Activated B cell treated with CpG ODN at 0.5 μM for 24 hours (primary cell): ENCODE results near the gene PFN1. TPM values are rescaled to one million over a fixed set of nuclear protein-coding genes. Genes with fewer than 3 reads are reported as not detected.

Source experiments
- ATAC-seq: fragments of 200-7000 bp; cut with Tn5 transposase; one replicate; pipeline ENCODE4 v1.10.0; 2021; ENCODE audit warnings: low read depth, mild to moderate bottlenecking, moderate library complexity
- CTCF ChIA-PET: fragments of 350-600 bp; sonication (Branson Sonifier 250); formaldehyde crosslinking; loops from one replicate; lab custom pipeline; 2021; ENCODE audit warnings: antibody characterized with exemption; lab: Charles Lee
- POLR2A ChIA-PET: fragments of 350-600 bp; sonication (Branson Sonifier 250); formaldehyde crosslinking; loops from one replicate; lab custom pipeline; 2021; ENCODE audit warnings: antibody characterized with exemption; lab: Charles Lee
- DNase-seq: peaks from one replicate; pipeline ENCODE4 v3.0.0; 2022
- H3K27ac Mint-ChIP-seq: one replicate; pipeline ENCODE4 v1.8.0; 2020; ENCODE audit warnings: mixed read lengths
- H3K27me3 Mint-ChIP-seq: one replicate; pipeline ENCODE4 v1.8.0; 2021; ENCODE audit warnings: mixed read lengths
- H3K36me3 Mint-ChIP-seq: one replicate; pipeline ENCODE4 v1.8.0; 2021; ENCODE audit warnings: low read depth, mixed read lengths
- H3K4me1 Mint-ChIP-seq: one replicate; pipeline ENCODE4 v1.8.0; 2021; ENCODE audit warnings: mixed read lengths
- H3K4me3 Mint-ChIP-seq: one replicate; pipeline ENCODE4 v1.8.0; 2020; ENCODE audit warnings: mild to moderate bottlenecking, mixed read lengths
- H3K9me3 Mint-ChIP-seq: one replicate; pipeline ENCODE4 v1.8.0; 2020; ENCODE audit warnings: mixed read lengths
- CTCF ChIP-seq: fragments of 200-600 bp; IDR thresholded peaks from one replicate; pipeline ENCODE4 v1.8.0; 2022; ENCODE audit warnings: antibody characterized with exemption, mild to moderate bottlenecking
- intact Hi-C: fragments of 100-400 bp; cut with micrococcal nuclease; formaldehyde crosslinking; loops from one replicate; pipeline ENCODE4 v1.15.1; 2024
- total RNA-seq: library from RNA; stranded (reverse); gene quantifications from 2 replicates; pipeline ENCODE4 v1.2.3, GENCODE V29; 2022

The PFN1 gene
- total RNA-seq, 1 donor from 2014 or later, result 1,072 TPM

DNA sequence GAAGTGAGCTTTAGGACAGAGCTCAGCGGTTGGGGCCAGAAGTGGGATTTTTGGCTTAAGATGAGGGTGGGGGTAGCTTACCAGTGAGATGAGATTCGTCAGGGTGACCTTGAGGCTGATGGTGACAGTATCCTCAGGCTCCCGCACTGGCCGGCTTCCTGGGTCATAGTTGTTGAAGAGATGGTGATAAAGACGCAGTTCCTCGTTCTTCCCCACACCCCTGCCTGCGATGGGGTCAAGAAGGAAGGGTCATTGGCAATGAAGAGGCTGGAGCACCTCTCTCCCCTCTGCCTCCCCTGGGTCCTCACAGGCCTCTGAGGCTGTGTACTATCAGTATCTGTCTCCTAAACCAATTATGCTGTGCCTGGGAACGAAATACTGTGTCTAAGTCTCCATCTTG lies 45.8 kb downstream of the PFN1 start:
- Mint-ChIP-seq H3K27ac (peak overlapping the region; percentile 73), H3K27me3 (peaks cover 2% of the 10 kb centered on the region), H3K4me1 (peaks cover 47% of the 10 kb centered on the region), H3K9me3 (no peaks in the 10 kb centered on the region), H3K4me3 (peak overlapping the region; percentile 49), H3K36me3 (no peaks in the 10 kb centered on the region)
- ChIA-PET POLR2A (interaction anchor here (0.8 to 4.7 kb wide), 3 partner anchors 37 to 64 kb away, joined by 3 to 26 read pairs (median 8); partner anchors contain the start of genes PFN1, RNF167 and SLC25A11), CTCF (interaction anchor here (0.6 to 2.0 kb wide), 2 partner anchors 35 to 85 kb away, joined by 6 to 10 read pairs; partner anchors contain the start of gene CAMTA2)
- TF ChIP-seq CTCF, result no peak
- no peak for ATAC-seq
- no peak for DNase-seq
- intact Hi-C loops, result loop anchor here (5.0 kb wide), 2 partner anchors 175 to 335 kb away; partner anchors contain the start of gene ZFP3

DNA sequence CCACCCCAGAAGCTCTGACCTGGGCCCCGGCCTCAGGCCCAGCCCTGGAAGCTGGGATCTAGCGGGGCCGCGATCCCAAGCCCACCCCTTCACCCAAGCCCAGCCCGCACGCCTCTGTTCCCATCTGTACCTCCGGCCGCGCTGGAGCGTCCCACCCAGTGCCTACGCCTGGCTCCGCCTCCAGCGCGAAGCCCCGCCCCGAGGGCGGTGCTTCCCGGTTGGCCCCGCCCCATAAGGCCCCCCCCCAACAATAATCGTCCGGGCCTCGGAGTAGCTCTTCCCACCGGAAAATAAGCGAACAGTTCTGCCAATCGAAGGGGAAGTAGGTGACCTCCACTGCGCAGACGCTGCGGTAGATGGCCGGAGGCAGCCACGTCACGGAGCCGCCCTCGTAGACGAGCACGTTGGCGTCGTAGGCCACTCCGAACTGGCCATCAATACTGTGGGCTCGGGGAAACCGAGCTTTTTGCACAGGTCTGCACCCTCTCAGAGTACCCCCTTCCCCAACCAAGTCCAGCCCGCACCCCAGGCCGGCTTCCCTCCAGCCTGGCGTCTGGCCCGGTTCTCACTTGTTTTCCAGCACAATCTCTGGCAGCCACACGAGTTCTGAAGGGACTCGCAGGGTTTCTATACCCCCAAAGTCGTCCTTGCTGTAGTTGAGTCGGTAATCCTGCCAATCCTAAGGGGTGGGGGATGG lies 46.5 kb downstream of the PFN1 start:
- ChIA-PET CTCF (interaction anchor here (0.6 to 2.0 kb wide), 3 partner anchors 34 to 160 kb away, joined by 3 to 10 read pairs (median 6); partner anchors contain the start of gene CAMTA2), POLR2A (interaction anchor here (0.6 to 4.7 kb wide), 5 partner anchors 13 to 191 kb away, joined by 5 to 26 read pairs (median 8); partner anchors contain the start of genes ARRB2, RNF167 and SLC25A11)
- intact Hi-C loops, result loop anchor here (5.0 kb wide), 2 partner anchors 176 to 334 kb away; partner anchors contain the start of gene ZFP3
- Mint-ChIP-seq H3K4me3 (peak overlapping the region; percentile 15), H3K27ac (peak overlapping the region; percentile 46), H3K4me1 (peaks cover 47% of the 10 kb centered on the region), H3K9me3 (no peaks in the 10 kb centered on the region), H3K27me3 (peaks cover under 1% of the 10 kb centered on the region), H3K36me3 (peaks cover 6% of the 10 kb centered on the region)
- no peak for ATAC-seq
- no peak for TF ChIP-seq CTCF
- DNase-seq, result no peak

DNA sequence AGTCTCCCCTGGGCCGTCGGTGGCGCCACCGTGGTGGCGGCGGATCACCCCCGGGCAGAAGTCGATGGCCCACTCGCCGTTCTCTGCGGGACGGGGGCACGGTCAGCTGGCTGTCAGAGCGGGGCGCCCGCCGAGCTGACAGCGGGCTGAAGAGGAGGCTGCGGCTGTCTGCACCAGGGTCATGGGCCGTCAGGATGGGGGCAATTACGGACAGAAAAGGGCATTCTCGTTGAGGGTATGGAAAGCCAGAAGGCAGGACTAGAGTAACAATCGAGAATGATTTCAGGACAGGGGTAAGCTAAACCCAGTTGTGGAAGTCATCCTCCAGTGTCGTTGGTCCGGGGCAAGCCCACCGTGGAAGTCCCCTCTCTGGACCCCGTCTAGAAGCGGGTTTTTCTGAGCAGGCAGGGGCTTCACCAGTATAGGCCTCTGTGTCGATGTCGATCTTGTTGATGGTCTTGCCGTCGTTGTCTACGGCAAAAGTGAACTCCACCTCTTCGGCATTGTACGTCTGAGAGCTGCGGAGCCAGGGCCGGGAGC lies 47.2 kb downstream of the PFN1 start:
- Mint-ChIP-seq H3K9me3 (no peaks in the 10 kb centered on the region), H3K27ac (peak overlapping the region; percentile 50), H3K4me1 (peaks cover 47% of the 10 kb centered on the region), H3K4me3 (peak overlapping the region; percentile 87), H3K27me3 (no peaks in the 10 kb centered on the region), H3K36me3 (peaks cover 10% of the 10 kb centered on the region)
- ChIA-PET POLR2A (interaction anchor here (2.4 to 4.7 kb wide), 3 partner anchors 39 to 190 kb away, joined by 8 to 26 read pairs (median 10); partner anchors contain the start of genes ARRB2, RNF167 and SLC25A11), CTCF (interaction anchor here (1.5 kb wide), 1 partner anchor 161 kb away, joined by 3 read pairs; no protein-coding TSS in a partner anchor)
- TF ChIP-seq CTCF, result no peak
- intact Hi-C loops, result loop anchor here (5.0 kb wide), 2 partner anchors 176 to 334 kb away; partner anchors contain the start of gene ZFP3
- ATAC-seq (no peak), DNase-seq (no peak)

GRCh38 chr17:4900231-4901107 lies 47.9 kb downstream of the PFN1 start:
- H3K27ac Mint-ChIP-seq, result peak overlapping the region; percentile 50
- POLR2A ChIA-PET, result interaction anchor here (1.0 to 4.7 kb wide), 6 partner anchors 39 to 190 kb away, joined by 3 to 26 read pairs (median 9); partner anchors contain the start of genes ARRB2, RNF167, SLC25A11 and SPAG7
- no peak for TF ChIP-seq CTCF
- peaks cover 47% of the 10 kb centered on the region for H3K4me1 Mint-ChIP-seq
- intact Hi-C loops, result loop anchor here (5.0 kb wide), 2 partner anchors 177 to 333 kb away; partner anchors contain the start of gene ZFP3
- H3K27me3 Mint-ChIP-seq, result no peaks in the 10 kb centered on the region
- H3K36me3 Mint-ChIP-seq, result peaks cover 15% of the 10 kb centered on the region
- H3K9me3 Mint-ChIP-seq, result no peaks in the 10 kb centered on the region
- DNase-seq, result peak; percentile 46
- ATAC-seq, result peak; percentile 22
- CTCF ChIA-PET, result interaction anchor here (1.0 to 1.5 kb wide), 4 partner anchors 11 to 333 kb away, joined by 3 to 6 read pairs (median 4); partner anchors contain the start of genes RNF167 and SLC25A11
- H3K4me3 Mint-ChIP-seq, result peak overlapping the region; percentile 87
